ENCODE data around the gene CCDC197. TPM values are rescaled to one million over a fixed set of nuclear protein-coding genes. Genes with fewer than 3 reads are reported as not detected.

Gene CCDC197
- total and polyA plus RNA-seq, 2 donors (not counting 1 experiment from before 2014, with no cell fraction given): not detected

- ATAC-seq (ENCODE audit: low read depth) (no peak), DNase-seq (no peak)
- Mint-ChIP-seq H3K4me3 (no peak overlapping the region), H3K27me3 (no peaks in the 10 kb centered on the region), H3K4me1 (no peaks in the 10 kb centered on the region), H3K27ac (no peak overlapping the region), H3K9me3 (ENCODE audit: insufficient read depth) (no peaks in the 10 kb centered on the region)
- Histone ChIP-seq H3K9me3 (ENCODE audit: control extremely low read depth in 1 of 3, control insufficient read depth in 2 of 3, insufficient read depth in 1 of 3, low read length in 2 of 3) (no peaks in the 10 kb centered on the region), H4K20me1 (ENCODE audit: control insufficient read depth, insufficient read depth, low read length, poor library complexity, severe bottlenecking) (peaks cover 11% of the 10 kb centered on the region), H3K4me1 (ENCODE audit: control insufficient read depth in 2 of 2, insufficient read depth in 2 of 2, low read length in 2 of 2) (no peaks in the 10 kb centered on the region), H3K27ac (ENCODE audit: low read length in 2 of 2) (no peak overlapping the region), H3K27me3 (replicated peaks in 1 of 4; ENCODE audit: control extremely low read depth in 1 of 4, control insufficient read depth in 3 of 4, insufficient read depth in 4 of 4, low read length in 3 of 4) (no peaks in the 10 kb centered on the region), H3K4me2 (replicated peaks; ENCODE audit: low read depth, low read length, poor library complexity, severe bottlenecking) (no peak overlapping the region), H3K4me3 (ENCODE audit: control extremely low read depth in 1 of 5, extremely low read depth in 1 of 5, insufficient read depth in 1 of 5, low read depth in 2 of 5, low read length in 4 of 5) (no peak overlapping the region), H3K9ac (ENCODE audit: low read length) (no peak overlapping the region), H3K36me3 (replicated peaks in 1 of 2; ENCODE audit: control extremely low read depth in 1 of 2, control insufficient read depth in 1 of 2, extremely low read depth in 1 of 2, insufficient read depth in 2 of 2, low read length in 1 of 2) (peaks cover 18 to 93% of the 10 kb centered on the region in 2 experiments), H2AFZ (ENCODE audit: insufficient read depth, low read depth, low read length, poor library complexity, severe bottlenecking) (no peak overlapping the region), H3K79me2 (ENCODE audit: control insufficient read depth, insufficient read depth, low read length) (no peaks in the 10 kb centered on the region)
- 93% methylated on average over 4 of the region's 6 CpGs for WGBS (ENCODE audit: insufficient coverage)
- POLR2A ChIA-PET: no interaction called here
- TF ChIP-seq EZH2 (IDR thresholded peaks at IDR 0.05; ENCODE audit: borderline replicate concordance, insufficient read depth, low read depth, low read length, poor library complexity, severe bottlenecking): no peak
- TF ChIP-seq CTCF (IDR thresholded peaks at IDR 0.05): no peak
- intact Hi-C loops (cut with micrococcal nuclease): no loop called here
- CTCF ChIA-PET: interaction anchor here (2.9 to 6.4 kb wide), 3 partner anchors 13 to 86 kb away, joined by 8 to 37 read pairs (median 22); no protein-coding TSS in a partner anchor
Observed at GRCh38 chr14:94050231-94050880, 53.3 kb downstream of the CCDC197 start.

GRCh38 chr14:94051115-94051514 lies 54.0 kb downstream of the CCDC197 start:
- Mint-ChIP-seq H3K27ac (no peak overlapping the region), H3K4me3 (no peak overlapping the region), H3K9me3 (ENCODE audit: insufficient read depth) (no peaks in the 10 kb centered on the region), H3K4me1 (no peaks in the 10 kb centered on the region), H3K27me3 (no peaks in the 10 kb centered on the region)
- Histone ChIP-seq H3K27ac (ENCODE audit: low read length in 2 of 2) (no peak overlapping the region), H3K79me2 (ENCODE audit: control insufficient read depth, insufficient read depth, low read length) (no peaks in the 10 kb centered on the region), H3K36me3 (replicated peaks in 1 of 2; ENCODE audit: control extremely low read depth in 1 of 2, control insufficient read depth in 1 of 2, extremely low read depth in 1 of 2, insufficient read depth in 2 of 2, low read length in 1 of 2) (peaks cover 22 to 94% of the 10 kb centered on the region in 2 experiments), H3K27me3 (replicated peaks in 1 of 4; ENCODE audit: control extremely low read depth in 1 of 4, control insufficient read depth in 3 of 4, insufficient read depth in 4 of 4, low read length in 3 of 4) (no peaks in the 10 kb centered on the region), H3K4me1 (ENCODE audit: control insufficient read depth in 2 of 2, insufficient read depth in 2 of 2, low read length in 2 of 2) (no peaks in the 10 kb centered on the region), H3K9me3 (ENCODE audit: control extremely low read depth in 1 of 3, control insufficient read depth in 2 of 3, insufficient read depth in 1 of 3, low read length in 2 of 3) (no peaks in the 10 kb centered on the region), H2AFZ (ENCODE audit: insufficient read depth, low read depth, low read length, poor library complexity, severe bottlenecking) (no peak overlapping the region), H3K4me3 (ENCODE audit: control extremely low read depth in 1 of 5, extremely low read depth in 1 of 5, insufficient read depth in 1 of 5, low read depth in 2 of 5, low read length in 4 of 5) (no peak overlapping the region), H3K4me2 (replicated peaks; ENCODE audit: low read depth, low read length, poor library complexity, severe bottlenecking) (no peak overlapping the region), H4K20me1 (ENCODE audit: control insufficient read depth, insufficient read depth, low read length, poor library complexity, severe bottlenecking) (peaks cover 19% of the 10 kb centered on the region), H3K9ac (ENCODE audit: low read length) (no peak overlapping the region)
- no peak for DNase-seq
- ChIA-PET POLR2A (no interaction called here), CTCF (interaction anchor here (1.3 to 6.4 kb wide), 3 partner anchors 14 to 85 kb away, joined by 3 to 37 read pairs (median 22); no protein-coding TSS in a partner anchor)
- 86% methylated on average over 6 of the region's 9 CpGs for WGBS (ENCODE audit: insufficient coverage)
- peak; percentile 8 for TF ChIP-seq CTCF (IDR thresholded peaks at IDR 0.05)
- TF ChIP-seq EZH2 (IDR thresholded peaks at IDR 0.05; ENCODE audit: borderline replicate concordance, insufficient read depth, low read depth, low read length, poor library complexity, severe bottlenecking): no peak
- intact Hi-C loops (cut with micrococcal nuclease): no loop called here
- ATAC-seq (ENCODE audit: low read depth): no peak

Measured in B cell (primary cell).